ENCODE measurements around the gene EFTUD2. TPM values are rescaled to one million over a fixed set of nuclear protein-coding genes. Genes with fewer than 3 reads are reported as not detected.

The EFTUD2 gene
- total and polyA plus RNA-seq, 7 experiments from 2014 or later = 53.1 to 157 (median 106) TPM

DNA sequence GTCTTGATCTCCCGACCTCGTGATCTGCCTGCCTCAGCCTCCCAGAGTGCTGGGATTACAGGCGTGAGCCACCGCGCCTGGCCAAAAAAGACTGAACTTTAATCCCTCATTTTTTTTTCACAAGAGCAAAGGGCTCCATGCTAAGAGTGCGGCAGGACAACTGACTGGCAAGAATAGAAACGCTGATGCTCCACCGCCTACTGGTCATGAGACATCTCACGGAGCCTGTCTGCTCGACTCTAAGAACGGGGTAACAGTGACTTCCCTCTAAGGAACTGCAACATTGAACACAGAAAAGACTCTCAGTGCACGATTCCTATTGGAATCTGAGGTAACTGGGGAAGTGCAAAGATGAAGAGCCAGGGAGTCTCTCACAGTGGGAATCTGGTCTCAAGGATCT is 27.7 kb downstream of the EFTUD2 start:
- Mint-ChIP-seq H3K4me1 (no peaks in the 10 kb centered on the region), H3K4me3 (no peak overlapping the region), H3K36me3 (peaks cover 0 to 49% (median 23%) of the 10 kb centered on the region in 5 donors), H3K27ac (no peak overlapping the region), H3K9me3 (no peaks in the 10 kb centered on the region), H3K27me3 (no peaks in the 10 kb centered on the region)
- no peak for DNase-seq
- ChIA-PET CTCF (interaction anchor here (10.7 kb wide), 1 partner anchor 93 kb away, joined by 146 read pairs; no protein-coding TSS in a partner anchor), POLR2A (no interaction called here)
- Histone ChIP-seq H3K4me3 (ENCODE audit: low read length) (no peak overlapping the region), H3K36me3 (ENCODE audit: control insufficient read depth in 2 of 3, insufficient read depth in 3 of 3, low read length in 3 of 3) (peaks cover 25 to 87% (median 43%) of the 10 kb centered on the region in 3 experiments), H3K27ac (ENCODE audit: low read depth, low read length) (no peak overlapping the region), H3K4me1 (ENCODE audit: control insufficient read depth in 2 of 2, insufficient read depth in 2 of 2, low read length in 2 of 2) (no peaks in the 10 kb centered on the region), H3K27me3 (ENCODE audit: control insufficient read depth in 2 of 2, insufficient read depth in 2 of 2, low read length in 2 of 2) (no peaks in the 10 kb centered on the region), H3K9me3 (ENCODE audit: control insufficient read depth in 2 of 3, low read length in 3 of 3) (no peaks in the 10 kb centered on the region)
- intact Hi-C loops (cut with micrococcal nuclease) = no loop called here
- ATAC-seq = no peak

DNA sequence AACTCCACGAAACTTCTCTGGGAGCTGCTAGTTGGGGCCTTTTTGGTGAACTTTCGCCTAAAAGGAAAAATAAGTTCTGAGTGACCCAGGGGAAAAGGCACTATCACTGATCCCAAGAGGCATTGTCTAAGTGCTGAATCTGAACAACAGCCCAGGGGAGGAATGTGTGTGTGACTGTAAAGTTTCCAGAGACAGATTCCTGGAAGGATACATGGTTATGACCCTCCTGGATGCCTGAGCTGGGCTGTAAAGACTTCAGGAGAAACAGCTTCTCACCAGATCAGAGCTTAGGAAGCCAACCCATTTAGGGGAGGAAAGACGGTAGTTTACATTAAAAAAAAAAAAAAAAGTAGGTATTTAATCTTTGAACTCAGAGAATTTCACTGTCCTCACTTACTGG is 31.4 kb downstream of the EFTUD2 start:
- POLR2A ChIA-PET = interaction anchor here (0.6 to 1.8 kb wide), 3 partner anchors 11 to 59 kb away, joined by 3 to 4 read pairs (median 4); partner anchors contain the start of gene EFTUD2
- intact Hi-C loops (cut with micrococcal nuclease) = no loop called here

DNA sequence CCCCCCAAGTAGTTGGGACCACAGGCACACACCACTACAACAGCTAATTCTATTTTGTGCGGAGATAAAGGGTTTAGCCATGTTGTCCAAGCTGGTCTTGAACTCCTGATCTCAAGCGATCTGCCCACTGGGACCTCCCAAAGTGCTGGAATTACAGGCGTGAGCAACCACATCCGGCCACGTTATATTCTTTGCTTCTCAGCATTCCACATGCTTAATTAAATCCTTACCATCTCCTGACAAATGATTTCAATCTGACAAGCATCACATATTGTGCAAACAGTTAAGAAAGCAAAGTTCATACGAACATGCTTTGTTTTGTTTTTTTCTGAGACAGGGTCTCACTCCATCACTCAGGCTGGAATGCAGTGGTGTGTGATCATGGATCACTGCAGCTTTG is 33.3 kb downstream of the EFTUD2 start:
- ATAC-seq = no peak
- Histone ChIP-seq H3K4me1 (ENCODE audit: control insufficient read depth in 2 of 2, insufficient read depth in 2 of 2, low read length in 2 of 2) (no peaks in the 10 kb centered on the region), H3K4me3 (ENCODE audit: low read length) (no peak overlapping the region), H3K27me3 (ENCODE audit: control insufficient read depth in 2 of 2, insufficient read depth in 2 of 2, low read length in 2 of 2) (no peaks in the 10 kb centered on the region), H3K9me3 (ENCODE audit: control insufficient read depth in 2 of 3, low read length in 3 of 3) (no peaks in the 10 kb centered on the region), H3K36me3 (ENCODE audit: control insufficient read depth in 2 of 3, insufficient read depth in 3 of 3, low read length in 3 of 3) (peaks cover 8 to 86% (median 36%) of the 10 kb centered on the region in 3 experiments), H3K27ac (ENCODE audit: low read depth, low read length) (no peak overlapping the region)
- no peak for DNase-seq
- no peak overlapping the region for H3K27ac Mint-ChIP-seq
- H3K4me1 Mint-ChIP-seq = no peaks in the 10 kb centered on the region
- ChIA-PET CTCF (interaction anchor here (0.6 to 10.7 kb wide), 2 partner anchors 87 to 1196 kb away, joined by 3 to 146 read pairs; no protein-coding TSS in a partner anchor), POLR2A (interaction anchor here (0.6 to 0.9 kb wide), 2 partner anchors 89 to 153 kb away, joined by 3 read pairs; no protein-coding TSS in a partner anchor)
- peaks cover 3 to 46% (median 21%) of the 10 kb centered on the region in 5 donors for H3K36me3 Mint-ChIP-seq
- H3K27me3 Mint-ChIP-seq = no peaks in the 10 kb centered on the region
- H3K4me3 Mint-ChIP-seq = no peak overlapping the region
- H3K9me3 Mint-ChIP-seq = no peaks in the 10 kb centered on the region
- intact Hi-C loops (cut with micrococcal nuclease) = loop anchor here (1.0 kb wide), 3 partner anchors 87 to 333 kb away; no protein-coding TSS in a partner anchor

More for the DNA sequence above, 31.4 kb downstream of the EFTUD2 start:
- ATAC-seq = no peak
- CTCF ChIA-PET = interaction anchor here (0.7 to 10.7 kb wide), 6 partner anchors 8 to 136 kb away, joined by 3 to 146 read pairs (median 5); no protein-coding TSS in a partner anchor
- H3K4me1 Mint-ChIP-seq = no peaks in the 10 kb centered on the region
- no peak overlapping the region for H3K4me3 Mint-ChIP-seq
- H3K9me3 ChIP-seq (ENCODE audit: control insufficient read depth in 2 of 3, low read length in 3 of 3) = no peaks in the 10 kb centered on the region
- no peaks in the 10 kb centered on the region for H3K27me3 ChIP-seq (ENCODE audit: control insufficient read depth in 2 of 2, insufficient read depth in 2 of 2, low read length in 2 of 2)
- H3K27ac ChIP-seq (ENCODE audit: low read depth, low read length) = no peak overlapping the region
- H3K36me3 Mint-ChIP-seq = peaks cover under 1 to 52% (median 27%) of the 10 kb centered on the region in 5 donors
- no peak for DNase-seq
- no peaks in the 10 kb centered on the region for H3K4me1 ChIP-seq (ENCODE audit: control insufficient read depth in 2 of 2, insufficient read depth in 2 of 2, low read length in 2 of 2)
- H3K27ac Mint-ChIP-seq = peak overlapping the region in 1 of 9 donors; percentile 66
- H3K36me3 ChIP-seq (ENCODE audit: control insufficient read depth in 2 of 3, insufficient read depth in 3 of 3, low read length in 3 of 3) = peaks cover 9 to 87% (median 41%) of the 10 kb centered on the region in 3 experiments
- no peaks in the 10 kb centered on the region for H3K9me3 Mint-ChIP-seq
- H3K4me3 ChIP-seq (ENCODE audit: low read length) = no peak overlapping the region
- no peaks in the 10 kb centered on the region for H3K27me3 Mint-ChIP-seq

DNA sequence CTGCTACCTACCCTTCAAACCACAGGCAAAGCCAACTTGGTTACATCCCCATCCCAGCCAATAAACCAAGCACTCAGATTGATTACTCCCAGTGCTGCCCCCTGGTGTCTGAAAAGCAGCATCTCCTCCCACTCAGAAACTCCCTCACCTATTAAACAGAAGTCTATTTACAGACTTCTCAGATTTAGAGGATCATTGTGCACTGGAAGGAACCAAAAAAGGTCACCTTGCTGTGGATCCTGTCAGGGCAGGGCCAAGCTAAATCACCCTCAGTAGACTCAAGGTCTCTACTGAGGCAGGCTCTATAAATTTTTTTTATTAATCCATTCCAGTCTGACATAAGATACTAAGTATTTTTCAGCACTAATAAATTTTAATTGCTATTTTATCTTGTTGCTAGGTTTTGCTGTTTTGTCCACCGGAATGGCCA is 34.0 kb downstream of the EFTUD2 start:
- ChIA-PET CTCF (interaction anchor here (0.6 to 10.7 kb wide), 4 partner anchors 13 to 1196 kb away, joined by 3 to 146 read pairs (median 4); no protein-coding TSS in a partner anchor), POLR2A (interaction anchor here (0.6 to 1.5 kb wide), 2 partner anchors 10 to 90 kb away, joined by 3 to 5 read pairs; no protein-coding TSS in a partner anchor)
- H3K4me3 ChIP-seq (ENCODE audit: low read length) = no peak overlapping the region
- no peaks in the 10 kb centered on the region for H3K4me1 Mint-ChIP-seq
- no peaks in the 10 kb centered on the region for H3K9me3 ChIP-seq (ENCODE audit: control insufficient read depth in 2 of 3, low read length in 3 of 3)
- DNase-seq = peak; percentile 37 to 76 (median 65)
- no peaks in the 10 kb centered on the region for H3K27me3 Mint-ChIP-seq
- peaks cover 12 to 86% (median 39%) of the 10 kb centered on the region in 3 experiments for H3K36me3 ChIP-seq (ENCODE audit: control insufficient read depth in 2 of 3, insufficient read depth in 3 of 3, low read length in 3 of 3)
- H3K27ac Mint-ChIP-seq = no peak overlapping the region
- H3K4me3 Mint-ChIP-seq = no peak overlapping the region
- intact Hi-C loops (cut with micrococcal nuclease) = loop anchor here (1.0 kb wide), 3 partner anchors 86 to 332 kb away; no protein-coding TSS in a partner anchor
- H3K27ac ChIP-seq (ENCODE audit: low read depth, low read length) = no peak overlapping the region
- no peaks in the 10 kb centered on the region for H3K9me3 Mint-ChIP-seq
- peaks cover 7 to 46% (median 20%) of the 10 kb centered on the region in 5 donors for H3K36me3 Mint-ChIP-seq
- ATAC-seq = peak; percentile 86
- H3K4me1 ChIP-seq (ENCODE audit: control insufficient read depth in 2 of 2, insufficient read depth in 2 of 2, low read length in 2 of 2) = no peaks in the 10 kb centered on the region
- no peaks in the 10 kb centered on the region for H3K27me3 ChIP-seq (ENCODE audit: control insufficient read depth in 2 of 2, insufficient read depth in 2 of 2, low read length in 2 of 2)

DNA sequence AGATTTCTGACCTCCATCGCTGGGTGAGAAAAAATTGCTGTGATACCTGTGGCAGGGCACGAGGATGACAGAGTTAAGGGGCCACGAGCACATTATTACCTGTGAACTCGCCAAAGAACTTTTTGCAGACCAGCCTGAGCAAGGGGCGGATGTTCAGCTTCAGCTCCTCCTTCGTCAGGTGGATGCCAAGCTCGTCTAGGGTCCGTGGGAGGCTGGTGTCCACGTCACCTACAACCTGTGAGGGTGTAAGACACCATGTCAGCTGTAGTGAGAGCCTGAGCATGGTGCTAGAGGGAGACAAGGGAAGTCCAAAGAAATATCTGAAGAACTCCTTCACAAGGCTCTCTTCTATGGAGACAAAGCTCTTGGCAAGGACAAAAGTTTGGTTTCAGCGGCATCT is 34.4 kb downstream of the EFTUD2 start:
- no peak overlapping the region for H3K4me3 Mint-ChIP-seq
- intact Hi-C loops (cut with micrococcal nuclease) = loop anchor here (1.0 kb wide), 3 partner anchors 86 to 332 kb away; no protein-coding TSS in a partner anchor
- Histone ChIP-seq H3K36me3 (ENCODE audit: control insufficient read depth in 2 of 3, insufficient read depth in 3 of 3, low read length in 3 of 3) (peaks cover 12 to 86% (median 43%) of the 10 kb centered on the region in 3 experiments), H3K4me3 (ENCODE audit: low read length) (no peak overlapping the region), H3K9me3 (ENCODE audit: control insufficient read depth in 2 of 3, low read length in 3 of 3) (no peaks in the 10 kb centered on the region), H3K4me1 (ENCODE audit: control insufficient read depth in 2 of 2, insufficient read depth in 2 of 2, low read length in 2 of 2) (no peaks in the 10 kb centered on the region), H3K27ac (ENCODE audit: low read depth, low read length) (no peak overlapping the region), H3K27me3 (ENCODE audit: control insufficient read depth in 2 of 2, insufficient read depth in 2 of 2, low read length in 2 of 2) (no peaks in the 10 kb centered on the region)
- H3K27ac Mint-ChIP-seq = no peak overlapping the region
- ChIA-PET CTCF (interaction anchor here (0.6 to 10.7 kb wide), 3 partner anchors 13 to 86 kb away, joined by 3 to 146 read pairs (median 6); no protein-coding TSS in a partner anchor), POLR2A (interaction anchor here (0.6 to 1.5 kb wide), 2 partner anchors 11 to 89 kb away, joined by 3 to 5 read pairs; no protein-coding TSS in a partner anchor)
- H3K9me3 Mint-ChIP-seq = no peaks in the 10 kb centered on the region
- ATAC-seq (peak; percentile 18), DNase-seq (no peak)
- H3K27me3 Mint-ChIP-seq = no peaks in the 10 kb centered on the region
- H3K36me3 Mint-ChIP-seq = peaks cover 9 to 43% (median 21%) of the 10 kb centered on the region in 5 donors
- no peaks in the 10 kb centered on the region for H3K4me1 Mint-ChIP-seq

DNA sequence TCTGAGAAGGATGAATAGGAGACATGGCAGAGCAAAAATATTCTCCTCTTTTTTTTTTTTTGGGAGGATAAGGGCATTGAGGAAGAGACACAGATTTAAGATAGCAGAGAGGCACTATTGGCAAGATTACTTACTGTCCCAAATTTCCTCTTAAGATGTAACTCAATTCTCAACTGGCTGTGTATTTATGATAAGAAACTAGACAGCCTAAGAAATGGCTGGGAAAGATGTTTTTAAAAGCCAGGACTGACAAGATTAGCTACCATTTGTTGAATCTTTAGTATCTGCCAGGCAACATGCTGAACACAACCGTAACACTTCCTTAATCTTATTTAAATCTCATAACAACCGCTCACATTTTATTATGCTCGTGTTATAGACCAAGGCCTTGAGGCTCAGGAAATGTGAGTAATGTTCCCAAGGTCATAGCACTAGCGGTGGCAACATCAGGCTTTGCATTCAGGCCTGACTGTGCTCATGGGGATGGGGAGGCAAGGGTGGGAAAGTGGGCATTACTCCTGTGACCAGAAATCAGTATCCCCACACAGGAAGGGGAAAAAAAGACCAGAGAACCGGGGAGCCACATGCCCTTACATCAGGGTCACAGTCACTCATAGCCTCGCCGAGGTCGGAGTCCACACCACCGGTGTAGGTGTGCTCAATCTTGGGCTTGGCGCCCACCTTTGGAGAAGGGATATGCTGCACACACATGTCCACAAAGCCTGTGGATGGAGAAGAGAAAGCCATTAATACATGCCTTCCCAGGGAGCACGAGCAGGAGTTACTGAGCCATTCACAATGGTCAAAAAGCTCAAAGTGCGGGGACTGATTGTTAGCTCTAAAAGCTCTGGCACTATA is 36.0 kb downstream of the EFTUD2 start:
- POLR2A ChIA-PET = interaction anchor here (0.5 kb wide), 1 partner anchor 121 kb away, joined by 3 read pairs; no protein-coding TSS in a partner anchor
- Histone ChIP-seq H3K27ac (ENCODE audit: low read depth, low read length) (no peak overlapping the region), H3K4me3 (ENCODE audit: low read length) (no peak overlapping the region), H3K4me1 (ENCODE audit: control insufficient read depth in 2 of 2, insufficient read depth in 2 of 2, low read length in 2 of 2) (no peaks in the 10 kb centered on the region), H3K36me3 (ENCODE audit: control insufficient read depth in 2 of 3, insufficient read depth in 3 of 3, low read length in 3 of 3) (peaks cover 21 to 86% (median 55%) of the 10 kb centered on the region in 3 experiments), H3K9me3 (ENCODE audit: control insufficient read depth in 2 of 3, low read length in 3 of 3) (no peaks in the 10 kb centered on the region), H3K27me3 (ENCODE audit: control insufficient read depth in 2 of 2, insufficient read depth in 2 of 2, low read length in 2 of 2) (no peaks in the 10 kb centered on the region)
- Mint-ChIP-seq H3K27me3 (no peaks in the 10 kb centered on the region), H3K4me1 (no peaks in the 10 kb centered on the region), H3K4me3 (no peak overlapping the region), H3K9me3 (no peaks in the 10 kb centered on the region), H3K36me3 (peaks cover 13 to 38% (median 20%) of the 10 kb centered on the region in 5 donors), H3K27ac (no peak overlapping the region)
- intact Hi-C loops (cut with micrococcal nuclease) = no loop called here
- ATAC-seq = no peak
- CTCF ChIA-PET = interaction anchor here (0.9 to 10.7 kb wide), 3 partner anchors 13 to 85 kb away, joined by 5 to 146 read pairs (median 6); no protein-coding TSS in a partner anchor
- no peak for DNase-seq

Data from naive thymus-derived CD4-positive, alpha-beta T cell (primary cell).